Keratinocyte (primary cell): Measurements from ENCODE around the gene WDR70.

Source experiments
- CTCF ChIP-seq, 3 experiments: IDR thresholded peaks in 1 of 3; conservative IDR thresholded peaks in 1 of 3; optimal IDR thresholded peaks in 1 of 3; 2 replicates in 2 of 3; 3 replicates in 1 of 3; pipeline versions ENCODE3 to v1.5.1; 2011; ENCODE audit warnings: low read length in 3 of 3, mild to moderate bottlenecking in 3 of 3, moderate library complexity in 2 of 3, control low read depth in 1 of 3, inconsistent platforms in 1 of 3; ENCODE audit not compliant: insufficient read depth in 2 of 3; ENCODE audit errors: extremely low read depth in 1 of 3
- EZH2 ChIP-seq: IDR thresholded peaks from one replicate; pipeline ENCODE4 v1.6.1; 2012; ENCODE audit warnings: inconsistent platforms, mild to moderate bottlenecking, low read length, moderate library complexity

- TF ChIP-seq CTCF (optimal IDR thresholded peaks at IDR 0.05 in 1 of 3, IDR thresholded peaks at IDR 0.05 in 1 of 3, conservative IDR thresholded peaks at IDR 0.05 in 1 of 3; ENCODE audit: extremely low read depth in 1 of 3, insufficient read depth in 2 of 3, low read length in 3 of 3) (no peak), EZH2 (no peak)
These were observed 262.8 kb downstream of the WDR70 start for GRCh38 chr5:37641933-37642332.
